T-helper 9 cell (primary cell): ENCODE results near the gene ZMAT5.
A peak's percentile ranks its signal among the peaks of the same experiment; 100 is the strongest.
"Not testable (repeated sequence)": the region's sequence is repeated elsewhere in the genome, so short reads cannot be mapped to it uniquely, and the experiment has no call there.

Experiments
- DNase-seq: peaks from one replicate; pipeline ENCODE4 v3.0.0-alpha.2; 2020

ZMAT5 gene

DNA sequence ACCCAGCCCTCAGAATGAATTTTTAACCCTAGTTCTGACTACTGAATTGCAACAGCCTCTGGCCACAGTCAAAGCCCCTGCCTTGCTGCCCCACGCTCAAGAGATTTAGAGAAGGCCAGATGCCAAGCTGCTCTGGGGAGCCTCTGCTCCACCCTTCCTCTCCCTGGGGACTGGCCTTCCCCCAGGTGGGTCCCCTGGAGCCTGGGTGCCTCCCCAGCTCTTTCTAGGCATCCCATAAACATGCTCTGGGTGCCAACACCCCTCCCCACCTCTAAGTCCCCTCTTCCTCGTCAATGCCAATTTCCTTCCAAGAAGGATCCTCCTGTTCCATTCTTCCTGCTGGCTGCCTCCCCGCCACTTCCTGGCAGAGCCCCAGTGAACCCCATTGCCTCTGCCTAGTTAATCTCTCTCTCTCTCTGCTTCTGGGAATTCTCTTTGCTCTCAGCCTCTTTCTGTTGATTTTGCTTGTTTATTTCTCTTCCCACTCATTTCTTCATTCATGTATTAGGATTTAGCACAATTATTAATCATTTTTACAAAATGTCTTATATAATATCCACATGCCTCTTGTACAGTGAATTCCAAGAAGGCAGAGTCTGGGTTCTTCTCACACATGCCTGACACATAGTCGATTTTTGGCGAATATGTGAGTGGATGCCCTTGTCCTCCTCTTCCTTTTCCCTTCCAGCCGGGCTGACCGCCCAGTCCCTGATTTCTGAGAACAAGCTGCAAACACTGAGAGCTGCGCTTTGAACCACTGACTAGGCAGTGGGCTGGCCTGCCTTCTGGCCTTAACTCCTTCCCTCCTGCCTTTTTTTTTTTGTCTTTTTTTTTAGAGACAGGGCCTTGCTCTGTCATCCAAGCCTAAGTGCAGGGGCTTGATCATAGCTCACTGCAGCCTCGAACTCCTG lies 17.9 kb upstream of the ZMAT5 start:
- DNase-seq = no peak

DNA sequence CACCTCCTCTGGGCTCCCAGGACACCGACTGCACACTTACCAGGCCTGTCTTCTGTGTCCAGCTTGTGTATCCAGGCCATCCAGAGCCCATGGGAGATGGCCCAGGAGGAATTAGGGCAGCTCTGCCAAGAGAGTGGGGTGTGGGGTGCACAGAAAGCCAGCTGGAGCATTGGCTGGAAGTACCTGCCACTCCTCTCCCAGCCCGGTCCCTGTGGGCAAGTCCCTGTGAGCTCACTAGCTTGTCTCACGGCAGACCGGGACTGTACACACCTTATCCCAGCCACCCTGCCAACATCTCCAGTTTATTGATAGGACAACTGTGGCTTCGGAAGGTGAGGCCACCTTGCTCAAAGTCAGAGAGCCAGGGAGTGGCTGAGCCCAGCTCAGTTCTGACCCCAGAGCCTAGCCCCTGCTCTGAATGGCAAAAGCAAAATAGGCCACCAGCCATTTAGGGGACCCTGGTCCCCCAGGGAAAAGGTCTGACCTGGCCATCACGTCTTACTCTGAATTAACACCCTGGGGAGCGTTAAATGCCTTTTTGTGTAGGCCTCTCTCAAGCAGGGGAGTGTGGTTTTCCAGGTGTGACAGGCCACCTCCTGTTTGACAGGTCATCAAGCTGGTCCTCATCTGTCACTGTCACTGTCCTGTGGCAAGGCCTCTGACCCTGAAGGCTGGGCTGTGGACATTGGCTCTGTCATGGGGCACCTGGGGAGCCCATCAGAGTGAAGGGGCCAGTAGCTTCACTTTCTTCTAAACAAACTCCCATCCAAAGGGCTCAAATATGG lies 15.4 kb upstream of the ZMAT5 start:
- DNase-seq = no peak

DNA sequence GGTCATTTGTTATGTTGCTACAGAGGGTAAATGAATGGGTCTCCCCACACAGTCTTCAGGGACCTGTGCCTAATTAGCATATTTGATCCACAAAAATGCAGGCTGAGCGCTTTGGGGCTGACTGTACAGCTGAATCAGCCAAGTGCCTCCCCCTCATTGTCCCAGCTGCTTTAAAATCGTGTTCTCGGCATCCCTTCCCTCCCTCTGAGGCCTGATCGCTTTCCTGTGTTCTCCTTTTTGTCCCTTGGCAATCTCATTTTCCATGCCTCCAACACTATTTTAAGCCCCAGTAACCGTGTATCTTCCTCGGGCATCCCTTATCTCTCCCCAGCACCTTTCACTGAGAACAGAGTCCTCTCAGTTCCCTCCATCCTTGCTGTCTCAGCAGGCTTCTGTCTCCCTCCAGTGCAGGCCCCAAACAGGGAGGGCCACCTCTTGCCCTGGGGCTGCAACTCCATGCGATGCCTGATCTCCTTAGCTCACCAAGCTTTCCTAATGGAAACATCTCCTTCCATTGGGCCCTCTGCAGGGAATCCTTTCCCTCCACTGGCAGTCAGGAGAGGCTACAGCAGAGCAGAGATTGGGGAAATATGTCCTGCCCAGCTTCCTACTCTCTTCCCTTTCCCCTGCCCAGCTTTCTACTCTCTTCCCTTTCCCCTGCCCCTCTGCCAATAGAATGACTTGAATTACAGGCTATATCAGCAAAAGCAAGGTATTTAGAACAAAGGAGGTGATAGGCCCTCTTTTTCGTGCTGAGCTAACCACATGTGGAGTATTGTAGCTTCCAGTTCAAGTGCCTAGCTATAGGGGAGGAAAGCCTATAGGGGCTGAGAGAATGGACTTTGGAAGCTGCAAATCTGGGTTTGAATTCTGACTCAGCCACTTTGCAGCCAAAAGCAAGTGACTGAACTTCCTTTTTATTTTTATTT lies 14.2 kb upstream of the ZMAT5 start:
- DNase-seq = no peak

DNA sequence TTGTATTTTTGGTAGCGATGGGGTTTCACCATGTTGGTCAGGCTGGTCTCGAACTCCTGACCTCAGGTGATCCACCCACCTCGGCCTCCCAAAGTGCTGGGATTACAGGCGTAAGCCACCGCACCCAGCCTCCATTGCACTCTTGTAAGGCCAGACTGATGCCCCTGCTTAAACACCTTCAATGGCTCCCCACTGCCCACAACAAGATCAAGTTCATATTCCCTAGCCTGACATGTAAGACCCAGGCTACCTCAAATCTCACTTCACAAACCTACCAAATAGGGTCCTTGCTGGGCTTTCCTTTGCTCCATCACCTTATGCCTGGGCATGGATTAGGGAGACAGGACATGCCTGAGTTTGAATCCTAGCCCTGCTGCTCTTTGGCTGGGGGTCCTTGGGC lies 13.4 kb upstream of the ZMAT5 start:
- no peak for DNase-seq

DNA sequence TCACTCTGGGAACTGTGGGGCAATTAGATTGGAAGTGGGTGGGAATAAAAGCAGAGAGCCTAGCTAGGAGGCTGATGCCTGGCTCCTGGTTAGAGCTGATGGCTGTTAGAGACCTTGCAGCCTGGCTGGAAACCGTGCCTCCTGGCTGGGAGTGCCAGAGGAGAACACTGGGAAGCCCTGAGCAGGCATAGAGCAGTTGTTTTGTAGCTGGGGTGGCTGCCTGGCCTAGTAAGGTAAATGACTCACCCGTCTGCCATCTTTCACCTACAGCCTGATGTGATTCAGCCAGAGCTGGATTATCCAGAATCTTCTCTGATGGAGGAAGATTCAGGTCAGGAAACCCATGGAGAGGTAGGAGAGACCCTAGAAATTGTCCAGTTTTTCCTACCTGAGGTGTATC lies 6.4 kb upstream of the ZMAT5 start:
- no peak for DNase-seq

DNA sequence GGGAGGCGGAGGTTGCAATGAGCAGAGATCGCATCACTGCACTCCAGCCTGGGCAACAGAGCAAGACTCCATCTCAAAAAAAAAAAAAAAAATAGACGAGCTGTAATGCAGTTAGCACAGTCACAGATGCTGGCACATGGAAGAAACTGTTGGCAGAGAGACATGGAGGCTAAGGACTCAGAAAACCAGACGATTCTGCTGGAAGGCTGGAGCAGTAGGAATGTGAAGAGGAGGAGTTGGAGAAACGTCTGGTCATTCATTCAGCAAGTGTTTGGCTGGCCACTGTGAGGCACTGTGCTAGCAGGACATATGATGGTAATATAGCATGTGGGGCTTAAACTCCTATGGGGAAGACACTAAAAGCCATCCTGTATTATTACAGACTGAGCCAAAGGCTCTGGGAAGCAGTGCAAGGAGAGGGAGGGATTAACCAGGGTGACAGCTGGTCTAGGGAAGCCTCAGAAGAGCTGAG lies 5.4 kb upstream of the ZMAT5 start:
- no peak for DNase-seq

DNA sequence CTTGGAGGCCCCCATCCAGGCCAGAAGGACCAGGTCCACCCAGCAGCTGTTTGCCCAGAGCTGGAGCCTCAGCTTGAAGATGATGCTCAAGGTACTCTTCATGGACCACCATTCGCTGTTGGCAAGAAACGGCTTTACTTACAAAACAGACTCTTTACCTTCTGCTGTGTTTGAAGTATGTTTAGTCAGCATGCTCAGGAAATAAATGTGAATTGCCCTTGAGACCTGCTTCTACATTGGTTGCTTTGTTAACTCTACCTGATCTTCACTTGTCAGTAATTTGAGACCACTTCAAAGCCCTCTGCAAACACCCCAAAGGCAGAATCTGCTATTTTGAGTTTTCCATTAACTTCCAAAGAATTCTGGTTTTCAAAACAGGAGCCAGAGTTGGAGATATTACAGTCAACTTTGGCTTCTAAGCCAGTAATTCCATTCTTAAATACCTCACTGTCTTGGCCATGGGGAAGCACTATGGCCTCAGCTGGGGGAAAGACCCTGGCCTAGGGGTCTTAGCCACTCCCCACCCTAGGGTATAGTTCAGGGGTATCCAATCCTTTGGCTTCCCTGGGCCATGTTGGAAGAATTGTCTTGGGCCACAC lies 3.0 kb upstream of the ZMAT5 start:
- no peak for DNase-seq

DNA sequence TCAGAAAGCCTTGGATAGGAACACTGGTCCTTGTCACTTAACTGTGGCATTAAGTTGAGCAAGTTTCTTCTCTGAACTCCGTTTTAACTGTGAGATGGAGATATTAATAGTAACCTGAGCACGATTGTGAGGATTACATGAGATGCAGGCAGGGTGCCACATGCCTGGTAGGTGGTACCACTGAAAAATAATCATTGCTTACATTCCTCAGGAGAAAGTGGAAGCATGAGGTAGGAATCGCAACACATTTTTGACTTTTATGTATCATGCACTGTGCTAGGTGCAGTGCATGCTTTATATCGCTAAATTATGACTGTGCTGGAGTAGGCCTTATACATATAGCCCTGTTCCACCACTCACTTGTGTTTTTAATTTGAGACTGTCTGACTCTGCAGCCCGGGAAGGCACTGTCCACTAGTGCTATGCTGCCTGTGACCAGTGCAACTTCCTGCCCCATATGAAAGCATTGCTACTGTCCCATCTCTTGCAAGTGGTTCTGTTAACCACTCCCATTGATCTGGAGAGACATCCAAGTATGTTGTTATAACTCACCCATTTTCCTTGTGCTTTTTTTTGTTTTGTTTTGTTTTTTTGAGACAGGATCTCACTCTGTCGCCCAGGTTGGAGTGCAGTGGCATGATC lies 1.4 kb upstream of the ZMAT5 start:
- no peak for DNase-seq

DNA sequence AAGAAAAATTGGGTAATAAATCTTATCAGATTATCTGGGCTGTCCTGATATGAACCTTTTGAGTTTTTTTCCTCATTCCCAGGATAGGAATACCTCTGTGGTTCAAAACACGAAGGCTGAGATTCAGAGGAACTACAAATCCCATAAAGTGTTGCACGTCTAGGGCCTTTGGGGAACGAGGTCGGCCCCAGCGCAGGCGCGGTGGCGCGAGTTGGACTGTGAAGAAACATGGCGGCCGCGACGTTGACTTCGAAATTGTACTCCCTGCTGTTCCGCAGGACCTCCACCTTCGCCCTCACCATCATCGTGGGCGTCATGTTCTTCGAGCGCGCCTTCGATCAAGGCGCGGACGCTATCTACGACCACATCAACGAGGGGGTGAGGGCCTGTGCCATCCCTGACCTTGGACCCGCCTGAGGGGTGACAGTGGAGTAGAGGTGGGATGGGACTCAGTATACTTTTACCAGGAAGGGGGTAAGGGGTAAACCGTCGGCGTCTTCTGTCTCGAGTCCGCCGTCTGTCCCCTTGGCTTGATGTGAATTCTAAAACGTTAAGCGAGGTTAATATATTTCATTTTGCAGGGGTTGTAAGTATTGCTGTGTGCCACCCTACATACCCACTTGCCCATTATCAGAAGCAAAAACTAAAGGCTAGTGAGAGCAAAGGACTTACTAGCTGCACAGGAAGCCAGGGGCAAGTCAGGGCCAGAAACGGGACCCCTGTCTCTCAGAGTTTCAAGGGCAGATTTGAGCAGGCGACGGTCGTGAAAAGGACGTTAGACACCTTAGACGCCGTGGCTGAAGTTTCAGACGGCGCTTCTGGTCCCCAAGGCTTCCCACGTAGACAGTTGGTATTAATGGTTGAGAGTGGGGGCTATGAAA lies 604 bp upstream of the ZMAT5 start, which contains the start of gene UQCR10:
UQCR10 (plus strand) TSS at position 199 of the 881 bp plus-strand sequence; CDS start at position 229, 30 bp downstream.
- DNase-seq = peak; percentile 88

DNA sequence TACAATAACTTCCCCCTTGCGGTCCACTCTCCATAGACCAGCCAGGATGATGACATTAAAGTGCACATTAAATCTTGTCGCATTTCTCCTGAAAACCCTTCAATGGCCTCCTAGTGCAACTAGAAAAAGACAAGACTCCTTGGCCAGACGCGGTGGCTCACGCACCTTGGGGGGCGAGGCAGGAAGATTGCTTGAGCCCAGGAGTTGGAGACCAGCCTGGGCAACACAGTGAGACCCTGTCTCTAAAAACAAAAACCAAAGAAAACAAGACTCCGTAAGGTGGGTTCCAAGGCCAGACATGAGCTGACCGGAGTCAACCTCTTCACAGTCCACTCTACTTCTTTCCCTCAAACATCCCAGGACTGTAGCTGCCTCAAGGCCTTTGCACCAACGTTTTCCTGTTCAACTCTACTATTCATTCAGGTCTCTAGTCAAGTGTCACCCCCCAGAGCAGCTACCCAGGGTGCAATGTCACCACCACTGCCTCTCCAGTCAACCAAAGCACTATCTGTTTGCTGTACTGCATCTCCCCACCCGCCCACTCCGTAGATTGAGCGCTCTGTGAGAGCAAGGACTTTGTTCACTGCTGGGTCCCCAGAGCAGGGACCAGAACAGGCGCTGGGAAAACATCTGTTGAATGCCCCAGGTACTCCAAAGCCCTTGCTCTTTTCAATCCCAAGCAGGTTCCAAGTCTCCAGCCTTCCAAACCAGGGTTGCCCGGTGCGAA lies 739 bp downstream of the ZMAT5 start:
- DNase-seq = peak; percentile 7

DNA sequence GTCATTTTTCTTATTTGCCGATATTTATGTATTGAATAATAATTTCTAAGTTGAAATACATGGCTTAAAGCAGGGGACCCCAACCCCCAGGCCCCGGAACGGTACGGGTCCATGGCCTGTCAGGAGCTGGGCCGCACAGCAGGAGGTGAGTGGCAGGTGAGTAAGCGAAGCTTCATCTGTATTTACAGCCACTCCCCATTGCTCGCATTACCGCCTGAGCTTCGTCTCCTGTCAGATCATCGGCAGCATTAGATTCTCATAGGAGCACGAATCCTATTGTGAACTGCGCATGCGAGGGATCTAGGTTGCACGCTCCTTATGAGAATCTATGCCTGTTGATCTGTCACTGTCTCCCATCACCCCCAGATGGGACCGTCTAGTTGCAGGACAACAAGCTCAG lies 4.5 kb downstream of the ZMAT5 start:
- DNase-seq = no peak

DNA sequence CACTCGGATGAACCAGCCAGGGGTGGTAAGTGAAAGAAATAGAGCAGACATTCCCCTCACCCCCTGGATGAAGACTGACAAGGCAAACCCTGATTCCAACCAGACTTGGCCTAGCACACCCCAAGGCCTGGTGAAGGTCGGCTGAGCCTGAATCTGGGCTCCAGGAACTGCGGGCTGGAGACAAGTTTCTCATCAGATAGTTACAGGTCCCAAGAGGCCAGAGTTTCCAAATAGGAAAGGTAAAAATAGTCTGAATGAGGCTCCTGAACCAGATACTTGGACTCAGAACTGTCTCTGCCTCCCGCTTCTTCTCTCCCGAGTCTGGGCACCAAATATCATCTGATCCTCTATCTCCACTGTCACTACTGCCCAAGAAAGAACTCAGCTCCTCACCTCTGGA lies 7.8 kb downstream of the ZMAT5 start:
- no peak for DNase-seq

DNA sequence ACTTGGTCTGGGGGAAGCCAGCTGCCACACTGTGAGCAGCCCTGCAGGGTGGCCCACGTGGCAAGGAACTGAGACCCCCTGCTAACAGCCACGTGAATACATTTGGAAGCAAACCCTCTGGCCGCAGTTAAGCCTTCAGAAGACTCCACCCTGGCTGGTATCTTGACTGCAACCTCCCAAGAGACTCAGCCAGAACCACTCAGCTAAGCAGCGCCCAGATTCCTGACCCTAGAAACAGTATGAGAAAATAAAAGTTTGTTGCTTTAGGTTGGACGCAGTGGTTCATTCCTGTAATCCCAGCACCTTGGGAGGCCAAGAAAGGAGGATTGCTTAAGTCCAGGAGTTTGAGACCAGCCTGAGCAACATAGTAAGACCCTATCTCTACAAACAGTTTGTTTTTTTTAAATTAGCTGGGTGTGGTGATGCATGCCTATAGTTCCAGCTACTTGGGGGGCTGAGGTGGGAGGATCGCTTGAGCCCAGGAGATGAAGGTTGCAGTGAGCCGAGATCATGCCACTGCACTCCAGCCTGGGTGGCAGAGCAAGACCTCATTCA lies 8.7 kb downstream of the ZMAT5 start:
- DNase-seq = no peak

DNA sequence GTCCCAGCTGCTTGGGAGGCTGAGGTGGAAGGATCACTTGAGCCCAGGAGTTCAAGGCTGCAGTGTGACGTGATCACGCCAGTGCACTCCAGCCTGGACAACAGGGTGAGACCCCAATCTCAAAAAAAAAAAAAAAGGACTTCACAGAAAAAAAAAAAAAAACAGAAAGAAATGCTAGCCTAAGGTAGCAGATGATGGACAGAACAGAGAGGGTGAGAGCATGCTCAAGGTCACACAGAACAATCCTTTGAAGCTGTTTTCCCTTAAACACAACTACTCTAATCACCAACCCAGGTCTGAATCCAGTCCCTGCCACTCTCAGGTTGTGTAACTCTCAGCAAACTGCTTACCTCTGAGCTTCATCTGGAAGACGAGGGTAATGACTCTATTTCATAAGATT lies 9.7 kb downstream of the ZMAT5 start:
- no peak for DNase-seq

DNA sequence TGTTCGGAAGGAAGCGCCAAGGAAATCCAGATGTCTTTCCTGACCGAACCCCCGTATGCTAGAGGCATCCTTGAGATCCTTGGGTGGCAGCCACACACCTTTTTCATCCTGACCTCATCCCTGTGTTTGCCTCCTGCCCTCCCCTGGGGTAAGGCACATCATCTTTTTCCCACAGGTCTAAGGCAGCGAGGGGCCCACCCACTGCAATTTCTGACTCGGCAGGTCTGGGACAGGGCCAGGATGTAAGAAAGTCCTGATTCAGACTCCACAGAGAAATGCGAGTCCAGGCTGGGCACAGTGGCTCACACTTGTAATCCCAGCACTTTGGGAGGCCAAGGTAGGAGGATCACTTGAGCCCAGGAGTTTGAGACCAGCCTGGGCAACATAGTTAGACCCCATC lies 10.5 kb downstream of the ZMAT5 start:
- DNase-seq = no peak

DNA sequence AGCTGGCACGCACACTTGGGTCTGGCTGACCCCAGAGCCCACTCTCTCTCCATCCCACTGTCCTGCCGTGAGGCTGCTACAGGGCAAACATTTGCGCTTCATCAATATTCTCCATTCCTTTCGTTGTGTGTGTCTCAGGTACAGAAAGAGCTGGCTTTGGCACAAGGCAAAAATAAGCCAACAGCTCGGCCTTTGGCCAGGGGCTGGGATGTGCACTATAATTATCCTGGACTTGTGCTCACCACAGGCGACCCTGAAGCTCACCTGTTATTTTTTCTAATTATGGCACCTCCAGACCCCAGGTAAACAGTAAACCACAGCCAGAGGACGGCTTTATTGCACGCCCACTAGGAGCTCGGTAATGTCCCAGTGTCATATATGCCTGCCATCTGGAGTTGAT lies 10.9 kb downstream of the ZMAT5 start:
- DNase-seq = no peak

DNA sequence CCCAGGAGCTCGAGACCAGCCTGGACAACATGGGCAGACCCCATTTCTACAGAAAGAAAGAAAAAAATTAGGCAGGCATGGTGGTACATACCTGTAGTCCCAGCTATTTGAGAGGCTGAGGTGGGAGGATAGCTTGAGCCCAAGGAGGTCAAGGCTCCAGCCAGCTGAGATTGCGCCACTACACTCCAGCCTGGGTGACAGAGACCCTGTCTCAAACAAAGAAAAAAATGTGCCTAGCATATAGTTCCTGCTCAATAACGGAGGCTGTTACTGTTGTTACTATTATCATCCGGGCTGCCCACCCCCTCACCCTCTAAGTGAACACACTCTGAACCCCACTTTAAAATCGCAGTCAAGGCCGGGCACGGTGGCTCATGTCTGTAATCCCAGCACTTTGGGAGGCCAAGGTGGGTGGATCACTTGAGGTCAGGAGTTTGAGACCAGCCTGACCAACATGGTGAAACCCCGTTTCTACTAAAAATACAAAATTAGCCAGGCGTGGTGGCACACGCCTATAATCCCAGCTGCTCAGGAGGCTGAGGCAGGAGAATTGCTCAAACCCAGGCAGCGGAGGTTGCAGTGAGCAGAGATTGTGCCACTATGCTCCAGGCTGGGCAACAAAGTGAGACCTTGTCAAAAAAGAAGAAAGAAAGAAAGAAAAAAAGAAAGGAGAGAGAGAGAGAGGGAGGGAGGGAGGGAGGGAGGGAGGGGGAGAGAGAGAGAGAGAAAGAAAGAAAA lies 12.0 kb downstream of the ZMAT5 start:
- not testable (repeated sequence) for DNase-seq

DNA sequence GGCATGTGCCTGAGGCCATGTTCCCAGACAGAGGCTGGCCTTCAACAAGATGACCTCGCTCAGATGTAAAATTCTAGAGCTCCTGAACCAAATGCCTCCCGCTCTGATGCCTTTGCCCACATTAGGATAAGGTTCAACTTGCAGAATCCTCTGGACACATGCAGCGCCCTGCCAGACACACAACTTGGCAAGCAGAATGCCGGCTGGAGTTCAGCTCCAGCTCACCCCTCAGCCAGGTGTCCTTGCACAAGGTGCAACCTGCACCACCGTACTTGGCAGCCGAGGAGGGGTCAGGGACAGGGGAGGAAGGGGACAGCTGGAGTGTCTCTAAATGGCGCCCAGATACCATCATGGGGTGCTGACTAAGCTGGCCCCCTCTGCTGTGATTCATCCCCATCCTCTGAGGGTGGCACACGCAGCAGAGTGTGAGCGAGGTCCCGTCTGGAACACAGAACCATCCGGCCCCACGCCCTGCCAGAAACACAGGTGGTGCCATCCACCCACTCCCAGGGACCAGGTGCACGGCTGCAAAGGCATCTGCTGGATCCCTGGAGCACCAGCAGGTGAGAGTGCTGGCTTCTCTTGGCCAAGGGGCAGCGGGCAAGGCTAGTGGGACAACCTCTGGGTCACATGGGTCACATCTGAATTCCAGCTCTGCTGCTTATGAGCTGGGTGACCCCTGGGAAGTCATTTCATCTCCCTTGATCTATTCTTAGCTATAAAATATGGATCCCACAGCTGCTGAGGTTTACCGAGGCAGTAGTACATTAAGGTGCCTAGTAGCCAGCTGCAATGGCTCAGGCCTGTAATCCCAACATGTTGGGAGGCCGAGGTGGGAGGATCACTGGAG lies 12.8 kb downstream of the ZMAT5 start:
- DNase-seq = no peak
